Neuronal stem cell (in vitro differentiated cells): Measurements from ENCODE around the gene TSHZ2.

ENCODE experiments used
- DNase-seq: peaks from one replicate; pipeline ENCODE4 v3.0.0-alpha.2; 2013; ENCODE audit warnings: low spot score
- H2AFZ ChIP-seq: one replicate; pipeline ENCODE4 v1.6.1; 2013; ENCODE audit warnings: mild to moderate bottlenecking, low read length, inconsistent platforms
- H2AK5ac ChIP-seq: 2 replicates; pipeline ENCODE4 v1.6.1; 2013; ENCODE audit warnings: low read depth, mild to moderate bottlenecking, inconsistent platforms, low read length, moderate library complexity, mixed read lengths
- H2BK120ac ChIP-seq: 2 replicates; pipeline ENCODE4 v1.6.1; 2013; ENCODE audit warnings: low read depth, mild to moderate bottlenecking, inconsistent platforms, low read length, moderate library complexity, mixed read lengths
- H2BK12ac ChIP-seq: one replicate; pipeline ENCODE4 v1.6.1; 2013; ENCODE audit warnings: low read length, inconsistent platforms
- H2BK15ac ChIP-seq: 2 replicates; pipeline ENCODE4 v1.6.1; 2013; ENCODE audit warnings: mild to moderate bottlenecking, low read length, inconsistent platforms, mixed read lengths
- H2BK5ac ChIP-seq: one replicate; pipeline ENCODE4 v1.6.1; 2013; ENCODE audit warnings: inconsistent platforms, mild to moderate bottlenecking, low read length, moderate library complexity
- H3K14ac ChIP-seq: one replicate; pipeline ENCODE4 v1.6.1; 2013; ENCODE audit warnings: low read length, inconsistent platforms
- H3K18ac ChIP-seq: 2 replicates; pipeline ENCODE4 v1.6.1; 2013; ENCODE audit warnings: low read length, inconsistent platforms
- H3K23ac ChIP-seq: 2 replicates; pipeline ENCODE4 v1.6.1; 2013; ENCODE audit warnings: low read depth, mild to moderate bottlenecking, mixed read lengths, low read length, inconsistent platforms; ENCODE audit not compliant: poor library complexity
- H3K27ac ChIP-seq: replicated peaks from 3 replicates; pipeline ENCODE4 v1.5.1; 2013; ENCODE audit warnings: low read length, inconsistent platforms
- H3K27me3 ChIP-seq, 3 experiments: 2 replicates each; pipeline ENCODE4 v1.6.1; 2013; ENCODE audit warnings: low read length in 3 of 3, mild to moderate bottlenecking in 2 of 3, inconsistent platforms in 1 of 3, low read depth in 1 of 3, mixed read lengths in 1 of 3, moderate library complexity in 1 of 3; ENCODE audit not compliant: control insufficient read depth in 3 of 3, insufficient read depth in 3 of 3
- H3K36me3 ChIP-seq, 2 donors: replicated peaks in 1 of 2; 2 replicates each; pipeline ENCODE4 v1.6.1; 2013; ENCODE audit warnings: low read length in 2 of 2; ENCODE audit not compliant: control insufficient read depth in 2 of 2, insufficient read depth in 2 of 2
- H3K4ac ChIP-seq: 2 replicates; pipeline ENCODE4 v1.6.1; 2013; ENCODE audit warnings: inconsistent platforms, mild to moderate bottlenecking, low read length, moderate library complexity
- H3K4me1 ChIP-seq, 2 donors: 1 replicate in 1 of 2; 2 replicates in 1 of 2; pipeline ENCODE4 v1.6.1; 2013; ENCODE audit warnings: low read length in 2 of 2, low read depth in 1 of 2; ENCODE audit not compliant: control insufficient read depth in 2 of 2, insufficient read depth in 1 of 2
- H3K4me2 ChIP-seq: one replicate; pipeline ENCODE4 v1.6.1; 2013; ENCODE audit warnings: mild to moderate bottlenecking, low read length, inconsistent platforms; ENCODE audit not compliant: insufficient read depth, poor library complexity, severe bottlenecking
- H3K4me3 ChIP-seq, 2 donors: 2 replicates each; pipeline ENCODE4 v1.5.1; 2013; ENCODE audit warnings: low read length in 2 of 2, mild to moderate bottlenecking in 2 of 2, inconsistent platforms in 1 of 2, moderate library complexity in 1 of 2
- H3K79me1 ChIP-seq: one replicate; pipeline ENCODE4 v1.6.1; 2013; ENCODE audit warnings: low read depth, mild to moderate bottlenecking, inconsistent platforms, low read length, moderate library complexity
- H3K9ac ChIP-seq: one replicate; pipeline ENCODE4 v1.6.1; 2013; ENCODE audit warnings: mild to moderate bottlenecking, low read depth, low read length, inconsistent platforms; ENCODE audit not compliant: poor library complexity
- H3K9me3 ChIP-seq, 2 donors: replicated peaks in 1 of 2; 2 replicates each; pipeline versions ENCODE3 to v1.6.1; 2013; ENCODE audit warnings: low read length in 2 of 2, mild to moderate bottlenecking in 2 of 2, inconsistent platforms in 1 of 2, low read depth in 1 of 2, mixed read lengths in 1 of 2, moderate library complexity in 1 of 2; ENCODE audit not compliant: control insufficient read depth in 2 of 2, insufficient read depth in 1 of 2
- H4K8ac ChIP-seq: one replicate; pipeline ENCODE4 v1.6.1; 2013; ENCODE audit warnings: low read depth, mild to moderate bottlenecking, inconsistent platforms, low read length, moderate library complexity
- H4K91ac ChIP-seq: one replicate; pipeline ENCODE4 v1.6.1; 2013; ENCODE audit warnings: low read length, low read depth, mild to moderate bottlenecking, inconsistent platforms; ENCODE audit not compliant: poor library complexity
- WGBS, 2 donors: extraction: QIAGEN DNeasy Blood & Tissue Kit; methylation state at CpG; one replicate each; pipeline ENCODE4 v1.1.7; 2013; ENCODE audit warnings: missing lambda C conversion rate in 2 of 2, mixed read lengths in 1 of 2; ENCODE audit not compliant: insufficient read length in 2 of 2, insufficient replicate concordance in 1 of 2; ENCODE audit errors: extremely low coverage in 2 of 2; 5-methylcytosine and 5-hydroxymethylcytosine counted together

The TSHZ2 gene

GRCh38 chr20:53074811-53075314 is 102.7 kb downstream of the TSHZ2 start:
- no peak overlapping the region for H3K4ac ChIP-seq
- no peak overlapping the region for H3K4me3 ChIP-seq
- no peak overlapping the region for H2BK15ac ChIP-seq
- no CpG with 5 or more reads among the region's 4 CpGs for WGBS, 2 donors
- no peak overlapping the region for H2AK5ac ChIP-seq
- H3K27ac ChIP-seq = no peak overlapping the region
- no peak overlapping the region for H2BK5ac ChIP-seq
- H3K9me3 ChIP-seq = no peaks in the 10 kb centered on the region
- no peak overlapping the region for H3K4me2 ChIP-seq
- no peak overlapping the region for H4K91ac ChIP-seq
- no peak overlapping the region for H4K8ac ChIP-seq
- H3K79me1 ChIP-seq = no peaks in the 10 kb centered on the region
- H2BK12ac ChIP-seq = no peak overlapping the region
- H3K36me3 ChIP-seq = no peaks in the 10 kb centered on the region
- H2BK120ac ChIP-seq = no peak overlapping the region
- no peak overlapping the region for H3K9ac ChIP-seq
- H3K4me1 ChIP-seq = peaks cover 2 to 16% of the 10 kb centered on the region in 2 donors
- H3K23ac ChIP-seq = no peak overlapping the region
- no peak overlapping the region for H3K18ac ChIP-seq
- no peak overlapping the region for H3K14ac ChIP-seq
- no peaks in the 10 kb centered on the region for H3K27me3 ChIP-seq
- H2AFZ ChIP-seq = no peak overlapping the region
- DNase-seq = no peak

- Histone ChIP-seq H3K36me3 (no peaks in the 10 kb centered on the region), H3K4me3 (no peak overlapping the region), H4K91ac (no peak overlapping the region), H3K14ac (no peak overlapping the region), H3K9me3 (no peaks in the 10 kb centered on the region), H3K4ac (no peak overlapping the region), H2BK15ac (no peak overlapping the region), H3K27ac (no peak overlapping the region), H3K4me1 (peaks cover 0 to 14% of the 10 kb centered on the region in 2 donors), H2AK5ac (no peak overlapping the region), H3K9ac (no peak overlapping the region), H2BK5ac (no peak overlapping the region), H2BK120ac (no peak overlapping the region), H3K4me2 (no peak overlapping the region), H3K27me3 (no peaks in the 10 kb centered on the region), H3K79me1 (no peaks in the 10 kb centered on the region), H4K8ac (no peak overlapping the region), H2AFZ (no peak overlapping the region), H2BK12ac (no peak overlapping the region), H3K23ac (no peak overlapping the region), H3K18ac (no peak overlapping the region)
- DNase-seq = no peak
- WGBS, 2 donors = no CpG with 5 or more reads among the region's 3 CpGs
Observed at GRCh38 chr20:53076668-53077067, 104.5 kb downstream of the TSHZ2 start.

- Histone ChIP-seq H2BK15ac (no peak overlapping the region), H3K27ac (no peak overlapping the region), H2AFZ (no peak overlapping the region)
Observed at GRCh38 chr20:53077373-53078205, 105.4 kb downstream of the TSHZ2 start.

GRCh38 chr20:53078761-53079160 is 106.6 kb downstream of the TSHZ2 start:
- H3K9me3 ChIP-seq = no peaks in the 10 kb centered on the region
- H3K36me3 ChIP-seq = no peaks in the 10 kb centered on the region
- no peak overlapping the region for H3K14ac ChIP-seq
- H3K9ac ChIP-seq = no peak overlapping the region
- H4K91ac ChIP-seq = no peak overlapping the region
- H4K8ac ChIP-seq = no peak overlapping the region
- no peak overlapping the region for H2BK120ac ChIP-seq
- H3K4me1 ChIP-seq = peaks cover 0 to 17% of the 10 kb centered on the region in 2 donors
- H3K79me1 ChIP-seq = no peaks in the 10 kb centered on the region
- WGBS, 2 donors = 100% methylated on average over 2 of the region's 4 CpGs; no CpG with 5 or more reads in 1 of the 2 donors
- DNase-seq = no peak
- H2AK5ac ChIP-seq = no peak overlapping the region
- no peak overlapping the region for H3K18ac ChIP-seq
- no peak overlapping the region for H2AFZ ChIP-seq
- no peak overlapping the region for H2BK5ac ChIP-seq
- no peak overlapping the region for H3K4me2 ChIP-seq
- H3K27ac ChIP-seq = no peak overlapping the region
- no peak overlapping the region for H3K23ac ChIP-seq
- H3K4me3 ChIP-seq = no peak overlapping the region
- H3K27me3 ChIP-seq = no peaks in the 10 kb centered on the region
- H3K4ac ChIP-seq = no peak overlapping the region
- H2BK15ac ChIP-seq = no peak overlapping the region
- H2BK12ac ChIP-seq = no peak overlapping the region

More at GRCh38 chr20:53077373-53078205, 105.4 kb downstream of the TSHZ2 start:
- H3K79me1 ChIP-seq = no peaks in the 10 kb centered on the region
- H3K9ac ChIP-seq = no peak overlapping the region
- H3K4me2 ChIP-seq = no peak overlapping the region
- no peaks in the 10 kb centered on the region for H3K36me3 ChIP-seq
- H4K8ac ChIP-seq = no peak overlapping the region
- peaks cover 0 to 17% of the 10 kb centered on the region in 2 donors for H3K4me1 ChIP-seq
- H3K4me3 ChIP-seq = no peak overlapping the region
- H2AK5ac ChIP-seq = no peak overlapping the region
- no peak overlapping the region for H3K23ac ChIP-seq
- no peak overlapping the region for H2BK12ac ChIP-seq
- no peak for DNase-seq
- H3K9me3 ChIP-seq = no peaks in the 10 kb centered on the region
- no CpG with 5 or more reads among the region's 8 CpGs for WGBS, 2 donors
- no peak overlapping the region for H3K14ac ChIP-seq
- no peak overlapping the region for H3K18ac ChIP-seq
- H2BK120ac ChIP-seq = no peak overlapping the region
- no peak overlapping the region for H3K4ac ChIP-seq
- H2BK5ac ChIP-seq = no peak overlapping the region
- no peak overlapping the region for H4K91ac ChIP-seq
- H3K27me3 ChIP-seq = no peaks in the 10 kb centered on the region
